OCI-M1 (cell line): Measurements from ENCODE around the gene RPS5.
"Not testable (repeated sequence)": the region's sequence is repeated elsewhere in the genome, so short reads cannot be mapped to it uniquely, and the experiment has no call there.

Experiments used
- DNase-seq: peaks from one replicate; lab custom pipeline; 2025; lab: John Stamatoyannopoulos, UW

The RPS5 gene

DNA sequence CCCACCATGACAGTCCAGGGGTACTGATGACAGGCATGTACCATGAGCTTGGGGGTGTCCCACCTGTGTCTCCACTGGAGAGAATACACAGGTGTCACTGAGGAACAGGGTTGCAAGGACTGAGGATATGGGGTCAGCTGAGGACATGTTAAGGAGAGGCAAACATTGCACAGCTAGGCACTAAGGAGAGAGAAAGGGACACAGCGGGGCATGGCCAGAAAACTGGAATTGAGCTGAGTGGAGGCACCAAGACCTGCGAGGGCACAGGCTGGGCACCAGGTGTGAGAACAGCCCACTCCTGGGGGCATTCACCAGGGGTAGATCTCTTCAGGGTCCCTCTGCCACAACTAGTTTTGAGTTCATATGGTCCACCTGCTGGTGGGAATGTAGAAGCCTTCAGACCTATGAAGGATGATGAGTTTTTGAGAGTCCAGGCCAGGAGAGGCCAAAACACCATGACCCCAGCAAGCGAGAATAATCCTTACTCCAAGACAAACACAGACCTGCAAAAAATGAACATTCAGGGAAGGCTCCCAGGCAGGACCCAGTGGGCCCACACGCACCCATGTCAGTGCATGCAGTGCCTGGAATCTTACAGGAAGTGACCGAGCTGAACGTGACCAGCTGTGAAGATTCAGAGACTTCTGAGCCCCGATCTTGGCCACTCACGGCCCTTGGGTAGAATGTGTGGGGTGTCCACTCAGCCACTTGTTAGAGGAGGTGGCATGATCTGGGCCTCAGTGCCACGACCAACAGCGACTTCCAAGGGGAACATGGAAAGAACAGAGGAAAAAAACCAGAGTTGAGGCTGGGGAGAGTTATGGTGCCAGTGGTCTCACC, 20.0 kb downstream of the RPS5 start:
- peak; percentile 63 for DNase-seq

- DNase-seq, result peak; percentile 63
These were observed 20.6 kb downstream of the RPS5 start for GRCh38 chr19:58407658-58408151.

GRCh38 chr19:58408152-58409009, 21.3 kb downstream of the RPS5 start, which contains the start of gene ZNF584:
Gene ZNF584 (plus strand): TSS chr19:58408649. CDS start chr19:58409148, 499 bp downstream.
- DNase-seq, result peak; percentile 99

- DNase-seq, result peak; percentile 41
These were observed 22.1 kb downstream of the RPS5 start for GRCh38 chr19:58409010-58409790.

DNA sequence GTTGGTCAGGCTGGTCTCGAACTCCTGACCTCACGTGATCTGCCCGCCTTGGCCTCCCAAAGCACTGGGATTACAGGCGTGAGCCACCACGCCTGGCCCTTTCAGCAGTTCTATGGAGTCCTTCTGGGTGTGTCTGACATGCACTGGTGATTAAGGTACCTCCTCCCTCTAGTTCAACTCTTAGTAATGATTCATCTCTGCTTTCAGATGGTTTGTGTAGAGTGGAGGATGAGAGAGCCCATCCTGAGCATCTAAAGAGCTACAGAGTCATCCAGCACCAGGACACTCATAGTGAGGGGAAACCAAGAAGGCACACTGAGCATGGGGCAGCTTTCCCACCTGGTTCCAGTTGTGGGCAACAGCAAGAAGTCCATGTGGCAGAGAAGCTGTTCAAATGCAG, 29.5 kb downstream of the RPS5 start:
- no peak for DNase-seq

- no peak for DNase-seq
These were observed 30.0 kb downstream of the RPS5 start for GRCh38 chr19:58417071-58417470.

DNA sequence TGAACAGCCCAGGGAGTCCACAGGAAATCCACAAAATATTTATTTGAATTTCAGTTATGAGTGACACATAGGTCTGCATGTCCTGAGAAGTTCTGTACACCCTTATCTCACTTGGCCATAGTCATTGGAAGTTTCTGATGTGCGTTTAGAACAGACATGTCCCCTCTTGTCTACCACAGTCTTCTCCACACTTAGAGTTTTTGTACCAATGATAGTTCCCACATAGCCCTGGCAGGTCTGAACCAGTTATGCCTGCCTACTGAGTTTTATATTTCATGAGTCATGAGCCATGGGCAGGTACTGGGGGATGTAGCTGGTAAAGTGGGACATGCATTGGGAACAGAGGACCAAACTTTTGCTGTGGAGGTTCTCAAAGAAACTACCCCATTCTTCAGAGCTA, 41.5 kb downstream of the RPS5 start:
- DNase-seq, result no peak

DNA sequence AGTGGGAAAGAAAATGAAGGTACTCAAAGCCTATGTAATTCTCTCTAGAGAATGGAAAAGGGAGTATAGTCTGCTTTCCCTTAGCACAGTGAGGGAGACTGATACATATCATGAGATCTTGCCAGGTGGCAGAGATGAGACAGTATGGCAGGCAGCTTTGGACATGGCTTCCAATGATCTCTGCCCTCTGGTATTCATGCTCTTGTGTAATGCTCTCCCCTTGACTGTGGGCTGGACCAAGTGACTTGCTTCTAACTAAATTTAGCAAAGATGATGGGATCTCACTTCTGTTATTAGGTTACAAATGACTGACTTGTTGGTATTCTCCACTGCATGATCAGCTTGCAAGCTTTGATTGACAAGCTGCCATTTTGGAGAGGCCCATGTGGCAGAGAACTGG, 42.7 kb downstream of the RPS5 start:
- no peak for DNase-seq

GRCh38 chr19:58434217-58434616, 47.1 kb downstream of the RPS5 start:
- peak; percentile 28 for DNase-seq

GRCh38 chr19:58439576-58440554, 52.8 kb downstream of the RPS5 start, which contains the start of gene ZNF132:
Gene ZNF132 (minus strand): TSS chr19:58440153. CDS start chr19:58439821, 332 bp downstream.
- peak; percentile 100 for DNase-seq

DNA sequence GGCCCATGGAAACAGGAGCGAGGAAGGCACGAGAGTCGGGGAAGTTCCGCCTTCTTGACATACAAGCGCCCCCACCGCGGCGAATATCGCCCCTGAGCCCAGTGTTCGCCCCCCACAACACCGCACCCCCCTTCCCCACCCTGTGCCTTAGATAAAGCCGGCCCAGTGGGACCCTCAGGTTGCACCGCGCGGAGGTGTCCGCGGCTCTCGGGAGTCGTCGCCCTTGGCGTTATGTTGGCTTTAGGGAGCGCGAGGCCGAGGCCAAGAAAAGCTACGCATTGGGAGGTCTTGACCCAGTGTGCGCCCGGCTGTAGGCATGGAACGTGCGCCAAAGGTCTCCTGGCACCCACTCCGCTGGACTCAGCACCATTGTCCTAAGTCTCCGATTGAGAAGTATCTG, 53.5 kb downstream of the RPS5 start:
- no peak for DNase-seq

DNA sequence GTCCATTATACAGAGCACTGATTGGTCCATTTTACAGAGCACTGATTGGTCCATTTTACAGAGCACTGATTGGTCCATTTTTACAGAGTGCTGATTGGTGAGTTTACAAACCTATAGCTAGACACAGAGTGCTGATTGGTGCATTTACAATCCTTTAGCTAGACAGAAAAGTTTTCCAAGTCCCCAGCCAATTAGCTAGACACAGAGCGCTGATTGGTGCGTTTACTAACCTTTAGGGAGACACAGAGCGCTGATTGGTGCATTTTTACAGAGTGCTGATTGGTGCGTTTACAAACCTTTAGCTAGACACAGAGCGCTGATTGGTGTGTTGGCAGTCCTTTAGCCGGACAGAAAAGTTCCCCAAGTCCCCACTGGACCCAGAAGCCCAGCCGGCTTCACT, 55.9 kb downstream of the RPS5 start:
- DNase-seq, result not testable (repeated sequence)
